Ishikawa (cell line): ENCODE results near the gene C1GALT1.
A peak's percentile ranks its signal among the peaks of the same experiment; 100 is the strongest.

Source experiments
- CEBPB ChIP-seq: IDR thresholded peaks from 2 replicates; pipeline ENCODE4 v1.6.1; 2012
- CREB1 ChIP-seq: IDR thresholded peaks from 2 replicates; pipeline ENCODE4 v1.6.1; 2012; ENCODE audit warnings: low read depth
- EGR1 ChIP-seq: IDR thresholded peaks from 2 replicates; pipeline ENCODE4 v1.6.1; 2012
- EP300 ChIP-seq: IDR thresholded peaks from 2 replicates; pipeline ENCODE4 v1.6.1; 2012; ENCODE audit warnings: borderline replicate concordance
- FOXM1 ChIP-seq: IDR thresholded peaks from 2 replicates; pipeline ENCODE4 v1.6.1; 2012; ENCODE audit warnings: low read depth, borderline replicate concordance
- NFIC ChIP-seq: IDR thresholded peaks from 2 replicates; pipeline ENCODE4 v1.6.1; 2012
- RAD21 ChIP-seq: IDR thresholded peaks from 2 replicates; pipeline ENCODE4 v1.6.1; 2012; ENCODE audit warnings: low read depth
- TAF1 ChIP-seq: IDR thresholded peaks from 2 replicates; pipeline ENCODE4 v1.6.1; 2012; ENCODE audit warnings: low read depth, mild to moderate bottlenecking
- TCF12 ChIP-seq: IDR thresholded peaks from 2 replicates; pipeline ENCODE4 v1.6.1; 2012; ENCODE audit warnings: low read depth
- TEAD4 ChIP-seq: IDR thresholded peaks from 2 replicates; pipeline ENCODE4 v1.6.1; 2012
- YY1 ChIP-seq: IDR thresholded peaks from 2 replicates; pipeline ENCODE4 v1.6.1; 2012; ENCODE audit warnings: low read depth
- ZBTB7A ChIP-seq: IDR thresholded peaks from 2 replicates; pipeline ENCODE4 v1.6.1; 2012; ENCODE audit warnings: low read depth
- TF ChIP-seq, protein P1 (sequence below): IDR thresholded peaks from 2 replicates; pipeline ENCODE4 v1.6.1; 2012
- TF ChIP-seq, protein P2 (sequence below): IDR thresholded peaks from 2 replicates; pipeline ENCODE4 v1.6.1; 2012
- TF ChIP-seq, protein P3 (sequence below): IDR thresholded peaks from 2 replicates; pipeline ENCODE4 v1.6.1; 2012; ENCODE audit warnings: low read depth, mild to moderate bottlenecking

Gene C1GALT1

DNA sequence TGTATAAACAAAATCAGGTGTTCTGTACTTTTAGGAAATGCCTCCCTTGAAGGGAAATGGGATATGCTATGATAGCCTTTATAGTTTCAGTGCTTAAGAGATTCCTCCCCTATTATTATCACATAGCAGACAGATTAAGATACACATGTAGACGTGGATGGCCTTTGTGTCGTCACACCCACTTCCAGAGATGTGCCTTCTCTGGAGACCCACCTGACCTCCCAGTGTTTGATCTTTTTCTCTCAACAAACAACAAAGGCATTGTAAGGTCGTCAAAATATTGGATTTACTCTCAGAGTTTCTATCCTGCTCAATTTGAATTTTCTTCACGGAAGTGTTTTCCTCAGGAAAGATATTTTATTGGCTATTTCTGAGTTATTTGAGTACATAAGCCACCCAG, 25.7 kb upstream of the C1GALT1 start:
- TF ChIP-seq, protein P1, sequence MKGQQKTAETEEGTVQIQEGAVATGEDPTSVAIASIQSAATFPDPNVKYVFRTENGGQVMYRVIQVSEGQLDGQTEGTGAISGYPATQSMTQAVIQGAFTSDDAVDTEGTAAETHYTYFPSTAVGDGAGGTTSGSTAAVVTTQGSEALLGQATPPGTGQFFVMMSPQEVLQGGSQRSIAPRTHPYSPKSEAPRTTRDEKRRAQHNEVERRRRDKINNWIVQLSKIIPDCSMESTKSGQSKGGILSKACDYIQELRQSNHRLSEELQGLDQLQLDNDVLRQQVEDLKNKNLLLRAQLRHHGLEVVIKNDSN: no peak
- TF ChIP-seq EGR1 (no peak), ZBTB7A (no peak), CREB1 (no peak), TCF12 (no peak), FOXM1 (no peak), RAD21 (no peak), EP300 (no peak), YY1 (no peak), TAF1 (no peak), NFIC (no peak), TEAD4 (no peak), CEBPB (no peak)
- TF ChIP-seq, protein P2, sequence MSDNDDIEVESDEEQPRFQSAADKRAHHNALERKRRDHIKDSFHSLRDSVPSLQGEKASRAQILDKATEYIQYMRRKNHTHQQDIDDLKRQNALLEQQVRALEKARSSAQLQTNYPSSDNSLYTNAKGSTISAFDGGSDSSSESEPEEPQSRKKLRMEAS: no peak
- TF ChIP-seq, protein P3, sequence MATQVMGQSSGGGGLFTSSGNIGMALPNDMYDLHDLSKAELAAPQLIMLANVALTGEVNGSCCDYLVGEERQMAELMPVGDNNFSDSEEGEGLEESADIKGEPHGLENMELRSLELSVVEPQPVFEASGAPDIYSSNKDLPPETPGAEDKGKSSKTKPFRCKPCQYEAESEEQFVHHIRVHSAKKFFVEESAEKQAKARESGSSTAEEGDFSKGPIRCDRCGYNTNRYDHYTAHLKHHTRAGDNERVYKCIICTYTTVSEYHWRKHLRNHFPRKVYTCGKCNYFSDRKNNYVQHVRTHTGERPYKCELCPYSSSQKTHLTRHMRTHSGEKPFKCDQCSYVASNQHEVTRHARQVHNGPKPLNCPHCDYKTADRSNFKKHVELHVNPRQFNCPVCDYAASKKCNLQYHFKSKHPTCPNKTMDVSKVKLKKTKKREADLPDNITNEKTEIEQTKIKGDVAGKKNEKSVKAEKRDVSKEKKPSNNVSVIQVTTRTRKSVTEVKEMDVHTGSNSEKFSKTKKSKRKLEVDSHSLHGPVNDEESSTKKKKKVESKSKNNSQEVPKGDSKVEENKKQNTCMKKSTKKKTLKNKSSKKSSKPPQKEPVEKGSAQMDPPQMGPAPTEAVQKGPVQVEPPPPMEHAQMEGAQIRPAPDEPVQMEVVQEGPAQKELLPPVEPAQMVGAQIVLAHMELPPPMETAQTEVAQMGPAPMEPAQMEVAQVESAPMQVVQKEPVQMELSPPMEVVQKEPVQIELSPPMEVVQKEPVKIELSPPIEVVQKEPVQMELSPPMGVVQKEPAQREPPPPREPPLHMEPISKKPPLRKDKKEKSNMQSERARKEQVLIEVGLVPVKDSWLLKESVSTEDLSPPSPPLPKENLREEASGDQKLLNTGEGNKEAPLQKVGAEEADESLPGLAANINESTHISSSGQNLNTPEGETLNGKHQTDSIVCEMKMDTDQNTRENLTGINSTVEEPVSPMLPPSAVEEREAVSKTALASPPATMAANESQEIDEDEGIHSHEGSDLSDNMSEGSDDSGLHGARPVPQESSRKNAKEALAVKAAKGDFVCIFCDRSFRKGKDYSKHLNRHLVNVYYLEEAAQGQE: no peak

DNA sequence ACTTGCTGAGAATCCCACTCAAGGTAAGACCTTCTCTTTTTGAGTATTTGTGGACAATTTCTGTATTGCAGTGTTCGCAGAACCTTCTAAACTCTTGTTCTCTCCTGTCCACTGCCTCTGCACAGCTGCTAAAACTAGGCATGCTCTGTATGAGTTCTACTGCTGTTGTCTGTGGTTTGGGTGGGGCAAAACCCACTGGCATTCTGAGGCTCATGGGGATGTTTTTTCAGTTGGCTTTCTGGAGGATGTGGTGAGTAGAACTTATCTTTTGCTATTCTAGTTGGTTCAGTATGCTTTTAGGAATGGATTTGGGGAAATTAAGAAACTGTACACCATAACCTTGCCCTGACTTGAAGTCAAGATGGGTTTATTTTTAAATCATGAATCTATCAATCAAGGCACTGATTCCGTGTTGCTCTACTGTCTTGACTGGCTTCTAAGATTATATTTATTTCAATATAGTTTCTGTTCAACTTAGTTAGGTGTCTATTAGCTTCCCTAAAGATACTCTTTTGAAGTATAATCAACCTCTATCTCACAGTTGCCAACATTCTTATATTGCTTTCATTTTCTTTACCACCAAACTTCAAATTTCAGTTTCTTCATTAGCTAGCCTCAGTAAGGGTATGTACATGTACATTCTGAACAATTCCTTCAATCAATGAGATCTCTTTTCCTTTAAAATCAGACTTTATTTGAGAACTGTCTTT, 25.0 kb upstream of the C1GALT1 start:
- TF ChIP-seq EP300 (no peak), EGR1 (no peak), TEAD4 (no peak)
- TF ChIP-seq, protein P2: no peak

DNA sequence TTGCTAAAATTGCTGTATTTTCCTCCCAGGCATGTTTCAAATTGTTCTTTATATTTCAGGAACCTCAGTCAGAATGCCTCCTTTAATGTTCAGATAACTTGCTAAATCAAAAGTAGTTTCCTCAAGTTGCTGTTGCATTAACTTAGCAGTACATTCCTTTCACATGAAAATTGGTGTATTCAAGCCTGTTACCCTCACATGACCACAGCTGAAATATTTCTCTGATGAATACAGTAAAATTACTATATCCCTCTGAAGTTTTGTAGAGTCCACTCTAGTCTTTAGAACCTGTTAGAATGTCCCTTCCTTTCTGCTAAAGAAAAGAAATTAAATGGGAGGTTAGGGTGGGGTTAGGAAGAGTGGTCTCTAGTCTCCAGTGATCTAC, 24.5 kb upstream of the C1GALT1 start:
- TF ChIP-seq FOXM1 (no peak), CEBPB (no peak), TAF1 (no peak), TEAD4 (no peak), EGR1 (no peak), YY1 (no peak), RAD21 (no peak), CREB1 (no peak), TCF12 (no peak), EP300 (no peak), ZBTB7A (no peak), NFIC (no peak)
- TF ChIP-seq, protein P2: no peak
- TF ChIP-seq, protein P1: no peak
- TF ChIP-seq, protein P3: no peak

DNA sequence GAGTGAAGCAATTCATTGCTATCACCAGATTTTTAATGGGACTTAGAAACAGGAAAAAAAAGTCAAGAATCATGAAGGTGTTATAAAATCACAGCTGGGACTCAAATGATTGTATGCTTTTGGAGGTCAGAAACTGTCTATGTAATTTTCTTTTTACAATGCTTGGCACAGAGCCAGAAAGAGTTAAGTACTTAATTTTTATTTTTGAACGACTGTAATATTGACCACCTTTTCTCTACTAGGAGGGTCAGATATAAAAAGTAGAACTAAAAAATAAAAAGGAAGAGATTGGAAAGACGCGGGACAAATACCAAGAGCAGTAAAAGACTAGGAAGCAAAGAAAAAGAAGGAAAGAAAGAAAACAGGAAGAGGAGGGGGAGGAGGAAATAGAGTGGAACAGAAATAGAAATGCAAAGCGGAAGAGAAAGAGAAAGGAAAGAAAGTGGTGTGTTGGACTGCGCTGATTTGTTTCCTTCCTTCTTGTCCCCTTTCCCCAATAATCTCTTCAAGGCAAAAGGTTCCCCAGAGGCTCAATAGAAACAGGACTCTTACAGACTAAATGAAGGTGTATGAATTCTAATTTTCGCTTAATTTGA, 23.2 kb upstream of the C1GALT1 start:
- TF ChIP-seq NFIC (peak; percentile 21; the same call in 1 of the 2 replicates), EGR1 (no peak)

DNA sequence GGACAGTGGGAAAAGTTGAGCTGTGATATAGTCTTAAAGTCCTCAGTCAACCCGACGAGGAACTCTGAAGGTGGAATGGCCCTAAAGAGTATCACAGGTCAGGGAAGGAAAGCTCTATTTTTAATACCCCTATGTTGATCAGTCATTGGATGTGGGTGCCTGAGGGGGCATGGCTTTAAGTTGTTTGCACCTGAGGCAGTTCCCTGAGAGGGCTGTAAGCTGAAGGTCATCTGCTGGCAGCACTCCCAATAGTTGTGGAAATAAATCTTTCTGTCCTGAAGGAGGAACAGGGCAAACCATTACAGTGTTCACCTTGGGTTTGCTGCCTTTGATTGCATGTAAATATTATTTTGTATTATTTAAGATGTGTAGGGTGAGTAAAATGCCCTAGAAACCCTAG, 17.8 kb upstream of the C1GALT1 start:
- TF ChIP-seq ZBTB7A (no peak), TAF1 (no peak), CEBPB (no peak), TCF12 (no peak), FOXM1 (no peak), EGR1 (no peak), YY1 (no peak), EP300 (no peak)
- TF ChIP-seq, protein P2: no peak
- TF ChIP-seq, protein P3: no peak
- TF ChIP-seq, protein P1: no peak
